ENCODE data around the gene GSG1L.

DNA sequence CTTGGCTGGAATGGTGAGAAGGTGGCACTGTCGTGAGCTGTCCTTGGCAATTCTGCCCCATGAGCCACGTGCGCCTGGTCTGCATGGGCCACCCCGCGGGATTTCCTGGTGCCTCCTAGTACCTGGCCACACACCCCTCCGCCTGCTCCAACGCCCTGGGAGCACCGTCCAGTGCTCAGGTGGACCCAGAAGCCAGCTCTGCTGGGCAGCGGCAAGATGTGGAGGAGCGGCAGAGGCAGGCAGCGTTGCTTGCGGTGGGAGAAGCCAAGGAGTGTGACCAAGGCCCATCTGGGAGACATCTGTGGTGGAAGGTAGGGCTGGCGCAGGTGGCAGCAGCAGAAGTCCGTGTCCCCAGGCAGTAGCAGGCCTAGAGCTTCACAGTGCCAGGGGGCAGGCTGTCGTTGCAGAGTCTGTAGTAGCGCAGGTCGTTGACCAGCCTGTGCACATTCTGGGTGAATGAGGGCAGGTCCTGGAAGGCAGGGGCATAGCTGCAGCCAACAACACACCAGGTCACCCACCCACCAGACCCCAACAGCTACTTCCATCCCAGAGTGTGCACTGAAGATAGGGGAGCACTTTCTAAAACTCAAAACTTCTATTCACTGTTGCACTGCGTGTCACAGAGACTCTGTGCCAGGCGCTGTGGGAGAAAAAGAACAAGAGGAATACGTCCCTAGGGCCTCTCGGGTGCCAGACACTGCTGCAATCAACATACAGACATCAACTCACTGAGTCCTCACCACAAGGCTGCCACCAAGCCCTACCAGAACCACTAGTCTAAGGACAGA lies 34.9 kb upstream of the GSG1L start:
- TF ChIP-seq, protein P1, sequence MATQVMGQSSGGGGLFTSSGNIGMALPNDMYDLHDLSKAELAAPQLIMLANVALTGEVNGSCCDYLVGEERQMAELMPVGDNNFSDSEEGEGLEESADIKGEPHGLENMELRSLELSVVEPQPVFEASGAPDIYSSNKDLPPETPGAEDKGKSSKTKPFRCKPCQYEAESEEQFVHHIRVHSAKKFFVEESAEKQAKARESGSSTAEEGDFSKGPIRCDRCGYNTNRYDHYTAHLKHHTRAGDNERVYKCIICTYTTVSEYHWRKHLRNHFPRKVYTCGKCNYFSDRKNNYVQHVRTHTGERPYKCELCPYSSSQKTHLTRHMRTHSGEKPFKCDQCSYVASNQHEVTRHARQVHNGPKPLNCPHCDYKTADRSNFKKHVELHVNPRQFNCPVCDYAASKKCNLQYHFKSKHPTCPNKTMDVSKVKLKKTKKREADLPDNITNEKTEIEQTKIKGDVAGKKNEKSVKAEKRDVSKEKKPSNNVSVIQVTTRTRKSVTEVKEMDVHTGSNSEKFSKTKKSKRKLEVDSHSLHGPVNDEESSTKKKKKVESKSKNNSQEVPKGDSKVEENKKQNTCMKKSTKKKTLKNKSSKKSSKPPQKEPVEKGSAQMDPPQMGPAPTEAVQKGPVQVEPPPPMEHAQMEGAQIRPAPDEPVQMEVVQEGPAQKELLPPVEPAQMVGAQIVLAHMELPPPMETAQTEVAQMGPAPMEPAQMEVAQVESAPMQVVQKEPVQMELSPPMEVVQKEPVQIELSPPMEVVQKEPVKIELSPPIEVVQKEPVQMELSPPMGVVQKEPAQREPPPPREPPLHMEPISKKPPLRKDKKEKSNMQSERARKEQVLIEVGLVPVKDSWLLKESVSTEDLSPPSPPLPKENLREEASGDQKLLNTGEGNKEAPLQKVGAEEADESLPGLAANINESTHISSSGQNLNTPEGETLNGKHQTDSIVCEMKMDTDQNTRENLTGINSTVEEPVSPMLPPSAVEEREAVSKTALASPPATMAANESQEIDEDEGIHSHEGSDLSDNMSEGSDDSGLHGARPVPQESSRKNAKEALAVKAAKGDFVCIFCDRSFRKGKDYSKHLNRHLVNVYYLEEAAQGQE (IDR thresholded peaks at IDR 0.05; ENCODE audit: low read depth), result no peak
- no peak for TF ChIP-seq YY1 (IDR thresholded peaks at IDR 0.05; ENCODE audit: low read depth)
- no peak for TF ChIP-seq EP300 (IDR thresholded peaks at IDR 0.05; ENCODE audit: borderline replicate concordance)
- no peak for TF ChIP-seq EGR1 (IDR thresholded peaks at IDR 0.05)
- TF ChIP-seq TEAD4 (IDR thresholded peaks at IDR 0.05), result no peak
- TF ChIP-seq CEBPB (IDR thresholded peaks at IDR 0.05), result no peak
- TF ChIP-seq TAF1 (IDR thresholded peaks at IDR 0.05; ENCODE audit: low read depth), result no peak
- no peak for TF ChIP-seq FOXM1 (IDR thresholded peaks at IDR 0.05; ENCODE audit: borderline replicate concordance, low read depth)
- no peak for TF ChIP-seq ZBTB7A (IDR thresholded peaks at IDR 0.05; ENCODE audit: low read depth)
- TF ChIP-seq, protein P2, sequence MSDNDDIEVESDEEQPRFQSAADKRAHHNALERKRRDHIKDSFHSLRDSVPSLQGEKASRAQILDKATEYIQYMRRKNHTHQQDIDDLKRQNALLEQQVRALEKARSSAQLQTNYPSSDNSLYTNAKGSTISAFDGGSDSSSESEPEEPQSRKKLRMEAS (IDR thresholded peaks at IDR 0.05), result no peak
